HG03066 (cell line): Measurements from ENCODE around the gene PTN.
"Not testable (repeated sequence)": the region's sequence is repeated elsewhere in the genome, so short reads cannot be mapped to it uniquely, and the experiment has no call there.

ENCODE experiments used
- ATAC-seq: cut with Tn5 transposase; IDR thresholded peaks from one replicate; pipeline ENCODE4 v1.9.1; 2021; ENCODE audit warnings: low read depth; ENCODE audit not compliant: unreplicated experiment

Gene PTN

GRCh38 chr7:137269240-137269639, 74.3 kb downstream of the PTN start:
- no peak for ATAC-seq

GRCh38 chr7:137268001-137268865, 75.3 kb downstream of the PTN start:
- not testable (repeated sequence) for ATAC-seq

- no peak for ATAC-seq
Measured at GRCh38 chr7:137266764-137267163, 76.8 kb downstream of the PTN start.

- ATAC-seq: not testable (repeated sequence)
Measured at GRCh38 chr7:137265480-137265879, 78.1 kb downstream of the PTN start.

- ATAC-seq: no peak
Measured at GRCh38 chr7:137262599-137262998, 80.9 kb downstream of the PTN start.

GRCh38 chr7:137258552-137258951, 85.0 kb downstream of the PTN start:
- ATAC-seq: no peak

GRCh38 chr7:137254766-137255165, 88.8 kb downstream of the PTN start:
- no peak for ATAC-seq

GRCh38 chr7:137245890-137246289, 97.6 kb downstream of the PTN start:
- no peak for ATAC-seq

GRCh38 chr7:137245186-137245585, 98.3 kb downstream of the PTN start:
- no peak for ATAC-seq

GRCh38 chr7:137243741-137244140, 99.8 kb downstream of the PTN start:
- no peak for ATAC-seq

GRCh38 chr7:137242616-137243015, 100.9 kb downstream of the PTN start:
- no peak for ATAC-seq

GRCh38 chr7:137241655-137242360, 101.7 kb downstream of the PTN start:
- no peak for ATAC-seq

GRCh38 chr7:137239186-137239585, 104.3 kb downstream of the PTN start:
- ATAC-seq: not testable (repeated sequence)

- no peak for ATAC-seq
Measured at GRCh38 chr7:137235434-137235833, 108.1 kb downstream of the PTN start.

GRCh38 chr7:137231167-137231566, 112.4 kb downstream of the PTN start:
- no peak for ATAC-seq

GRCh38 chr7:137221467-137221866, 122.1 kb downstream of the PTN start:
- no peak for ATAC-seq

GRCh38 chr7:137213744-137214143, 129.8 kb downstream of the PTN start:
- ATAC-seq: no peak

GRCh38 chr7:137209151-137209817, 134.2 kb downstream of the PTN start:
- no peak for ATAC-seq

GRCh38 chr7:137206770-137207169, 136.8 kb downstream of the PTN start:
- no peak for ATAC-seq

GRCh38 chr7:137204246-137204645, 139.3 kb downstream of the PTN start:
- no peak for ATAC-seq

GRCh38 chr7:137203351-137203750, 140.2 kb downstream of the PTN start:
- ATAC-seq: no peak
